Liver (tissue), 9 donors: ENCODE data around the gene ZNF776. TPM values are rescaled to one million over a fixed set of nuclear protein-coding genes. Genes with fewer than 3 reads are reported as not detected.

Source experiments
- DNase-seq: peaks from one replicate; pipeline ENCODE4 v3.0.0-alpha.2; 2017; ENCODE audit warnings: low spot score
- H3K27ac ChIP-seq, 2 donors: one replicate each; pipeline ENCODE4 v1.7.0; 2013; ENCODE audit warnings: inconsistent platforms in 2 of 2, low read length in 2 of 2, control low read depth in 1 of 2, low read depth in 1 of 2, mild to moderate bottlenecking in 1 of 2
- H3K27me3 ChIP-seq, 4 donors: one replicate each; pipeline versions ENCODE4 v1.6.1 to v1.7.0; 2013; ENCODE audit warnings: low read length in 3 of 4, inconsistent platforms in 1 of 4, mild to moderate bottlenecking in 1 of 4, moderate library complexity in 1 of 4; ENCODE audit not compliant: control insufficient read depth in 4 of 4, insufficient read depth in 4 of 4
- H3K36me3 ChIP-seq, 4 donors: one replicate each; pipeline versions ENCODE4 v1.6.1 to v1.7.0; 2013; ENCODE audit warnings: low read length in 3 of 4, mild to moderate bottlenecking in 3 of 4, low read depth in 1 of 4, moderate library complexity in 1 of 4; ENCODE audit not compliant: control insufficient read depth in 4 of 4, insufficient read depth in 3 of 4
- H3K4me1 ChIP-seq, 4 donors: one replicate each; pipeline versions ENCODE4 v1.6.1 to v1.7.0; 2013; ENCODE audit warnings: low read length in 3 of 4, mild to moderate bottlenecking in 3 of 4, moderate library complexity in 1 of 4; ENCODE audit not compliant: control insufficient read depth in 4 of 4, insufficient read depth in 4 of 4
- H3K4me3 ChIP-seq, 3 donors: one replicate each; pipeline versions ENCODE4 v1.6.1 to v1.7.0; 2013; ENCODE audit warnings: low read length in 3 of 3, control low read depth in 1 of 3, low read depth in 1 of 3, mild to moderate bottlenecking in 1 of 3
- H3K9ac ChIP-seq, 2 donors: one replicate each; pipeline ENCODE4 v1.7.0; 2013; ENCODE audit warnings: low read length in 2 of 2, mild to moderate bottlenecking in 2 of 2, moderate library complexity in 2 of 2, control low read depth in 1 of 2, low read depth in 1 of 2
- H3K9me3 ChIP-seq, 4 donors: one replicate each; pipeline versions ENCODE4 v1.6.1 to v1.7.0; 2013; ENCODE audit warnings: low read length in 3 of 4; ENCODE audit not compliant: control insufficient read depth in 4 of 4
- EGR1 ChIP-seq, 2 donors: IDR thresholded peaks; 2 replicates each; pipeline ENCODE4 v1.6.1; 2016 to 2018; ENCODE audit warnings: antibody characterized with exemption in 2 of 2, low read depth in 2 of 2
- HNF4A ChIP-seq, 2 donors: conservative IDR thresholded peaks; 2 replicates each; pipeline ENCODE4 v1.6.1; 2016; ENCODE audit warnings: antibody characterized with exemption in 2 of 2, mild to moderate bottlenecking in 2 of 2
- HNF4G ChIP-seq: IDR thresholded peaks from 2 replicates; pipeline ENCODE4 v1.6.1; 2016; ENCODE audit warnings: antibody characterized with exemption
- NR2F2 ChIP-seq: IDR thresholded peaks from 2 replicates; pipeline ENCODE4 v1.6.1; 2016; ENCODE audit warnings: antibody characterized with exemption
- REST ChIP-seq: IDR thresholded peaks from 2 replicates; pipeline ENCODE4 v1.6.1; 2016; ENCODE audit warnings: antibody characterized with exemption, mild to moderate bottlenecking
- RXRA ChIP-seq, 2 donors: IDR thresholded peaks; 2 replicates each; pipeline ENCODE4 v1.6.1; 2017 to 2018; ENCODE audit warnings: antibody characterized with exemption in 2 of 2, mild to moderate bottlenecking in 1 of 2
- ZBTB33 ChIP-seq: IDR thresholded peaks from 2 replicates; pipeline ENCODE4 v1.6.1; 2016; ENCODE audit warnings: antibody characterized with exemption
- WGBS: extraction: QIAGEN DNeasy Blood & Tissue Kit; methylation state at CpG from one replicate; pipeline ENCODE4 v1.1.7; 2013; 5-methylcytosine and 5-hydroxymethylcytosine counted together
- polyA plus RNA-seq, 2 donors: library from polyadenylated mRNA; stranded (reverse) in 1 of 2; unstranded in 1 of 2; fragments of 200-250 nt in 1 of 2; fragments of >200 nt in 1 of 2; fragmentation: Nextera tagmentation in 1 of 2; extraction: Ambion mirVana in 1 of 2; gene quantifications; one replicate each; pipeline versions ENCODE4 v1.2.1 to v1.2.3, GENCODE V29; 2013 to 2015
- total RNA-seq, 2 donors: library from RNA; depleted of rRNA; stranded (reverse); fragments of >200 nt; gene quantifications; one replicate each; pipeline ENCODE4 v1.2.3, GENCODE V29; 2014
- donor health status: healthy.
- donor health status: healthy.
- donor health status: healthy.
- donor health status: healthy.
- donor health status: healthy.

ZNF776 gene
- total and polyA plus RNA-seq, 4 donors = 2.0 to 20.3 (median 6.4) TPM

GRCh38 chr19:57803594-57804325, 57.1 kb downstream of the ZNF776 start:
- 9% methylated on average over 19 of the region's 19 CpGs for WGBS
- peak; percentile 57 for DNase-seq
- H3K9me3 ChIP-seq = no peaks in the 10 kb centered on the region
- peaks cover 0 to 17% (median 11%) of the 10 kb centered on the region in 4 donors for H3K36me3 ChIP-seq
- H3K9ac ChIP-seq = peak overlapping the region; percentile 20 to 54
- peak overlapping the region; percentile 58 to 70 for H3K27ac ChIP-seq
- peak overlapping the region; percentile 56 to 72 (median 60) for H3K4me3 ChIP-seq
- H3K27me3 ChIP-seq = no peaks in the 10 kb centered on the region
- peaks cover 7 to 17% (median 11%) of the 10 kb centered on the region in 4 donors for H3K4me1 ChIP-seq
- no peak for TF ChIP-seq REST
- TF ChIP-seq HNF4G = no peak
- TF ChIP-seq RXRA (IDR thresholded peaks at IDR 0.05) = peak; percentile 13 to 38
- peak in 1 of 2 donors; percentile 20 for TF ChIP-seq HNF4A (conservative IDR thresholded peaks at IDR 0.05)
- TF ChIP-seq ZBTB33 = no peak

GRCh38 chr19:57807541-57807940, 60.9 kb downstream of the ZNF776 start:
- H3K4me1 ChIP-seq = peaks cover 9 to 23% (median 13%) of the 10 kb centered on the region in 4 donors
- H3K27me3 ChIP-seq = no peaks in the 10 kb centered on the region
- H3K9me3 ChIP-seq = no peaks in the 10 kb centered on the region
- H3K27ac ChIP-seq = no peak overlapping the region
- TF ChIP-seq EGR1 (IDR thresholded peaks at IDR 0.05; ENCODE audit: low read depth in 2 of 2) (no peak), NR2F2 (no peak), HNF4A (conservative IDR thresholded peaks at IDR 0.05) (peak in 1 of 2 donors; percentile 36), RXRA (IDR thresholded peaks at IDR 0.05) (no peak)
- DNase-seq = no peak
- H3K36me3 ChIP-seq = peaks cover 0 to 24% (median 17%) of the 10 kb centered on the region in 4 donors
- H3K9ac ChIP-seq = no peak overlapping the region
- 77% methylated on average over 2 of the region's 2 CpGs for WGBS
- no peak overlapping the region for H3K4me3 ChIP-seq

Other genes with a start within 250 kb of the ZNF776 start
- 1 to 10 TPM; 7.3 to 7.4 TPM for gene ZNF773, start 246.9 kb upstream of the ZNF776 start, total RNA-seq
- 1 to 10 TPM; 1.4 to 1.7 TPM for gene ZNF773, start 246.9 kb upstream of the ZNF776 start, polyA plus RNA-seq
- 1 to 10 TPM; 2.3 to 4.5 TPM for gene ZNF549, start 219.5 kb upstream of the ZNF776 start, total RNA-seq
- gene ZNF549, start 219.5 kb upstream of the ZNF776 start, polyA plus RNA-seq = under 1 TPM; 0.66 to 0.67 TPM
- 1 to 10 TPM; 4.4 to 4.8 TPM for gene ZNF550, start 187.0 kb upstream of the ZNF776 start, total RNA-seq
- gene ZNF550, start 187.0 kb upstream of the ZNF776 start, polyA plus RNA-seq = 1 to 10 TPM in 1 of 2 donors, under 1 TPM in 1; 0.96 to 3.0 TPM
- 1 to 10 TPM; 1.5 to 2.9 TPM for gene ZNF416, start 167.9 kb upstream of the ZNF776 start, total RNA-seq
- gene ZNF416, start 167.9 kb upstream of the ZNF776 start, polyA plus RNA-seq = under 1 TPM; 0.97 to 0.99 TPM
- 1 to 10 TPM; 1.2 to 8.6 TPM for gene ZIK1, start 162.7 kb upstream of the ZNF776 start, total RNA-seq
- under 1 TPM; 0.29 to 0.60 TPM for gene ZIK1, start 162.7 kb upstream of the ZNF776 start, polyA plus RNA-seq
- gene ZNF530, start 146.9 kb upstream of the ZNF776 start, total RNA-seq = 1 to 10 TPM; 1.4 to 7.1 TPM
- gene ZNF530, start 146.9 kb upstream of the ZNF776 start, polyA plus RNA-seq = 1 to 10 TPM in 1 of 2 donors, under 1 TPM in 1; 0.86 to 1.4 TPM
- gene ZNF134, start 132.6 kb upstream of the ZNF776 start, total RNA-seq = 10 to 100 TPM in 1 of 2 donors, 1 to 10 TPM in 1; 6.9 to 12.1 TPM
- gene ZNF134, start 132.6 kb upstream of the ZNF776 start, polyA plus RNA-seq = 1 to 10 TPM; 1.5 to 4.0 TPM
- 1 to 10 TPM; 4.4 to 7.0 TPM for gene ZNF211, start 113.6 kb upstream of the ZNF776 start, total RNA-seq
- 1 to 10 TPM; 2.0 to 2.3 TPM for gene ZNF211, start 113.6 kb upstream of the ZNF776 start, polyA plus RNA-seq
- not detected for gene ZSCAN4, start 77.9 kb upstream of the ZNF776 start, total RNA-seq
- not detected for gene ZSCAN4, start 77.9 kb upstream of the ZNF776 start, polyA plus RNA-seq
- 10 to 100 TPM in 1 of 2 donors, 1 to 10 TPM in 1; 3.1 to 10.5 TPM for gene ZNF551, start 64.8 kb upstream of the ZNF776 start, total RNA-seq
- gene ZNF551, start 64.8 kb upstream of the ZNF776 start, polyA plus RNA-seq = 1 to 10 TPM in 1 of 2 donors, under 1 TPM in 1; 0.79 to 1.0 TPM
- gene ZNF154, start 37.6 kb upstream of the ZNF776 start, total RNA-seq = 1 to 10 TPM; 2.2 to 4.7 TPM
- gene ZNF154, start 37.6 kb upstream of the ZNF776 start, polyA plus RNA-seq = under 1 TPM; 0.32 to 0.36 TPM
- gene ZNF671, start 19.2 kb upstream of the ZNF776 start, total RNA-seq = 1 to 10 TPM; 2.4 to 9.3 TPM
- 1 to 10 TPM in 1 of 2 donors, under 1 TPM in 1; 0.78 to 1.6 TPM for gene ZNF671, start 19.2 kb upstream of the ZNF776 start, polyA plus RNA-seq
- 10 to 100 TPM; 10.4 to 11.8 TPM for gene ZNF586, start 22.9 kb downstream of the ZNF776 start, total RNA-seq
- 1 to 10 TPM; 2.3 to 3.1 TPM for gene ZNF586, start 22.9 kb downstream of the ZNF776 start, polyA plus RNA-seq
- 10 to 100 TPM in 1 of 2 donors, 1 to 10 TPM in 1; 5.4 to 16.1 TPM for gene ZNF552, start 68.1 kb downstream of the ZNF776 start, total RNA-seq
- 1 to 10 TPM; 3.1 to 5.5 TPM for gene ZNF552, start 68.1 kb downstream of the ZNF776 start, polyA plus RNA-seq
- gene ZNF587B, start 83.5 kb downstream of the ZNF776 start, total RNA-seq = 10 to 100 TPM; 10.2 to 30.2 TPM
- 1 to 10 TPM; 3.0 to 3.6 TPM for gene ZNF587B, start 83.5 kb downstream of the ZNF776 start, polyA plus RNA-seq
- gene ZNF587, start 103.0 kb downstream of the ZNF776 start, total RNA-seq = 10 to 100 TPM; 15.6 to 27.8 TPM
- 1 to 10 TPM; 2.7 to 2.8 TPM for gene ZNF587, start 103.0 kb downstream of the ZNF776 start, polyA plus RNA-seq
- gene ZNF814, start 142.2 kb downstream of the ZNF776 start, total RNA-seq = 10 to 100 TPM in 1 of 2 donors, 1 to 10 TPM in 1; 9.1 to 13.8 TPM
- gene ZNF814, start 142.2 kb downstream of the ZNF776 start, polyA plus RNA-seq = 1 to 10 TPM; 6.9 to 7.3 TPM
- gene ZNF417, start 169.8 kb downstream of the ZNF776 start, total RNA-seq = 10 to 100 TPM; 12.9 to 16.3 TPM
- 1 to 10 TPM; 1.2 to 1.7 TPM for gene ZNF417, start 169.8 kb downstream of the ZNF776 start, polyA plus RNA-seq
- 1 to 10 TPM; 2.6 to 3.1 TPM for gene ZNF418, start 188.6 kb downstream of the ZNF776 start, total RNA-seq
- gene ZNF418, start 188.6 kb downstream of the ZNF776 start, polyA plus RNA-seq = 1 to 10 TPM in 1 of 2 donors, under 1 TPM in 1; 0.51 to 1.4 TPM
- gene ZNF256, start 200.9 kb downstream of the ZNF776 start, total RNA-seq = 1 to 10 TPM; 1.6 to 4.4 TPM
- under 1 TPM; 0.53 to 0.67 TPM for gene ZNF256, start 200.9 kb downstream of the ZNF776 start, polyA plus RNA-seq
- under 1 TPM in 1 of 2 donors, not detected in 1; 0.23 TPM for gene C19orf18, start 227.7 kb downstream of the ZNF776 start, total RNA-seq
- under 1 TPM; 0.14 to 0.58 TPM for gene C19orf18, start 227.7 kb downstream of the ZNF776 start, polyA plus RNA-seq